Measurements from ENCODE around the gene PTPN13. TPM values are rescaled to one million over a fixed set of nuclear protein-coding genes. Genes with fewer than 3 reads are reported as not detected.

Gene PTPN13
- total and polyA plus RNA-seq, 8 donors: 2.3 to 38.6 (median 5.4) TPM

GRCh38 chr4:86822136-86822535 is 228.0 kb downstream of the PTPN13 start:
- WGBS, 5 donors: 87 to 97% (median 95%) methylated on average over 2 of the region's 2 CpGs

GRCh38 chr4:86825511-86825910 is 231.4 kb downstream of the PTPN13 start:
- intact Hi-C loops (cut with DNase I; ENCODE audit: low total_unique reads): no loop called here
- Histone ChIP-seq H3K27me3 (no peaks in the 10 kb centered on the region), H3K36me3 (no peaks in the 10 kb centered on the region), H3K4me1 (no peaks in the 10 kb centered on the region), H3K9me3 (peaks cover 0 to 5% (median 0%) of the 10 kb centered on the region in 4 donors), H3K27ac (no peak overlapping the region), H3K4me3 (no peak overlapping the region)
- TF ChIP-seq, protein P1, sequence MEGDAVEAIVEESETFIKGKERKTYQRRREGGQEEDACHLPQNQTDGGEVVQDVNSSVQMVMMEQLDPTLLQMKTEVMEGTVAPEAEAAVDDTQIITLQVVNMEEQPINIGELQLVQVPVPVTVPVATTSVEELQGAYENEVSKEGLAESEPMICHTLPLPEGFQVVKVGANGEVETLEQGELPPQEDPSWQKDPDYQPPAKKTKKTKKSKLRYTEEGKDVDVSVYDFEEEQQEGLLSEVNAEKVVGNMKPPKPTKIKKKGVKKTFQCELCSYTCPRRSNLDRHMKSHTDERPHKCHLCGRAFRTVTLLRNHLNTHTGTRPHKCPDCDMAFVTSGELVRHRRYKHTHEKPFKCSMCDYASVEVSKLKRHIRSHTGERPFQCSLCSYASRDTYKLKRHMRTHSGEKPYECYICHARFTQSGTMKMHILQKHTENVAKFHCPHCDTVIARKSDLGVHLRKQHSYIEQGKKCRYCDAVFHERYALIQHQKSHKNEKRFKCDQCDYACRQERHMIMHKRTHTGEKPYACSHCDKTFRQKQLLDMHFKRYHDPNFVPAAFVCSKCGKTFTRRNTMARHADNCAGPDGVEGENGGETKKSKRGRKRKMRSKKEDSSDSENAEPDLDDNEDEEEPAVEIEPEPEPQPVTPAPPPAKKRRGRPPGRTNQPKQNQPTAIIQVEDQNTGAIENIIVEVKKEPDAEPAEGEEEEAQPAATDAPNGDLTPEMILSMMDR (IDR thresholded peaks at IDR 0.05): no peak
- TF ChIP-seq POLR2AphosphoS5 (IDR thresholded peaks at IDR 0.05) (no peak), EP300 (IDR thresholded peaks at IDR 0.05) (no peak), POLR2A (IDR thresholded peaks at IDR 0.05) (no peak)
- no peak for DNase-seq
- WGBS, 5 donors: 69 to 81% (median 77%) methylated on average over 3 of the region's 3 CpGs

More at GRCh38 chr4:86822136-86822535, 228.0 kb downstream of the PTPN13 start:
- Histone ChIP-seq H3K4me1 (peaks cover 0 to 13% (median 0%) of the 10 kb centered on the region in 4 donors), H3K36me3 (no peaks in the 10 kb centered on the region), H3K27me3 (no peaks in the 10 kb centered on the region), H3K4me3 (no peak overlapping the region), H3K9me3 (no peaks in the 10 kb centered on the region), H3K27ac (no peak overlapping the region)
- no peak for TF ChIP-seq POLR2AphosphoS5 (IDR thresholded peaks at IDR 0.05)
- no peak for TF ChIP-seq EP300 (IDR thresholded peaks at IDR 0.05)
- no peak for TF ChIP-seq POLR2A (IDR thresholded peaks at IDR 0.05)
- TF ChIP-seq, protein P1 (IDR thresholded peaks at IDR 0.05): no peak
- intact Hi-C loops (cut with DNase I; ENCODE audit: low total_unique reads): no loop called here
- DNase-seq: no peak

- no peaks in the 10 kb centered on the region for H3K36me3 ChIP-seq
- peak in 1 of 2 donors; percentile 43 for DNase-seq
- H3K27ac ChIP-seq: no peak overlapping the region
- H3K4me1 ChIP-seq: no peaks in the 10 kb centered on the region
- TF ChIP-seq POLR2AphosphoS5 (IDR thresholded peaks at IDR 0.05) (no peak), POLR2A (IDR thresholded peaks at IDR 0.05) (no peak), EP300 (IDR thresholded peaks at IDR 0.05) (no peak)
- TF ChIP-seq, protein P1 (IDR thresholded peaks at IDR 0.05): no peak
- intact Hi-C loops (cut with DNase I; ENCODE audit: low total_unique reads): no loop called here
- H3K9me3 ChIP-seq: peaks cover 0 to 5% (median 0%) of the 10 kb centered on the region in 4 donors
- H3K27me3 ChIP-seq: no peaks in the 10 kb centered on the region
- WGBS, 5 donors: 68 to 77% (median 72%) methylated on average over 5 of the region's 5 CpGs
- no peak overlapping the region for H3K4me3 ChIP-seq
Measured at GRCh38 chr4:86831262-86832130, 237.4 kb downstream of the PTPN13 start.

- Histone ChIP-seq H3K9me3 (peaks cover 0 to 5% (median 0%) of the 10 kb centered on the region in 4 donors), H3K27me3 (no peaks in the 10 kb centered on the region), H3K4me1 (no peaks in the 10 kb centered on the region), H3K27ac (no peak overlapping the region), H3K36me3 (no peaks in the 10 kb centered on the region), H3K4me3 (no peak overlapping the region)
- DNase-seq: no peak
- TF ChIP-seq POLR2AphosphoS5 (IDR thresholded peaks at IDR 0.05) (no peak), EP300 (IDR thresholded peaks at IDR 0.05) (no peak), POLR2A (IDR thresholded peaks at IDR 0.05) (no peak)
- TF ChIP-seq, protein P1 (IDR thresholded peaks at IDR 0.05): no peak
- intact Hi-C loops (cut with DNase I; ENCODE audit: low total_unique reads): no loop called here
- 82 to 96% (median 95%) methylated on average over 1 of the region's 1 CpG for WGBS, 5 donors
Measured at GRCh38 chr4:86833615-86834014, 239.5 kb downstream of the PTPN13 start.
